AG20443 (cell line): ENCODE measurements around the gene ADIG.
A peak's percentile ranks its signal among the peaks of the same experiment; 100 is the strongest.

ENCODE experiments used
- DNase-seq: peaks from one replicate; pipeline ENCODE4 v3.0.0; 2012; ENCODE audit warnings: low spot score, mixed read lengths

Gene ADIG

GRCh38 chr20:38602185-38602581 lies 21.2 kb downstream of the ADIG start:
- no peak for DNase-seq

- DNase-seq: no peak
Observed at GRCh38 chr20:38603286-38603685, 22.3 kb downstream of the ADIG start.

GRCh38 chr20:38604873-38605303 lies 23.9 kb downstream of the ADIG start:
- DNase-seq: no peak

- DNase-seq: no peak
Observed at GRCh38 chr20:38607351-38607750, 26.4 kb downstream of the ADIG start.

GRCh38 chr20:38608188-38608587 lies 27.2 kb downstream of the ADIG start:
- no peak for DNase-seq

- DNase-seq: no peak
Observed at GRCh38 chr20:38609815-38610214, 28.8 kb downstream of the ADIG start.

GRCh38 chr20:38610521-38610920 lies 29.5 kb downstream of the ADIG start:
- no peak for DNase-seq

- no peak for DNase-seq
Observed at GRCh38 chr20:38612751-38613515, 31.9 kb downstream of the ADIG start.

- DNase-seq: no peak
Observed at GRCh38 chr20:38615283-38615682, 34.3 kb downstream of the ADIG start.

- DNase-seq: no peak
Observed at GRCh38 chr20:38616457-38616856, 35.5 kb downstream of the ADIG start.

- DNase-seq: peak; percentile 80
Observed at GRCh38 chr20:38617011-38617829, 36.2 kb downstream of the ADIG start.

- no peak for DNase-seq
Observed at GRCh38 chr20:38617830-38618196, 36.8 kb downstream of the ADIG start.

- DNase-seq: no peak
Observed at GRCh38 chr20:38620441-38620840, 39.4 kb downstream of the ADIG start.

GRCh38 chr20:38623061-38623460 lies 42.1 kb downstream of the ADIG start:
- no peak for DNase-seq

- DNase-seq: no peak
Observed at GRCh38 chr20:38624084-38624483, 43.1 kb downstream of the ADIG start.

GRCh38 chr20:38625896-38626295 lies 44.9 kb downstream of the ADIG start:
- no peak for DNase-seq

- no peak for DNase-seq
Observed at GRCh38 chr20:38626921-38627659, 46.1 kb downstream of the ADIG start.

- DNase-seq: no peak
Observed at GRCh38 chr20:38628580-38629470, 47.8 kb downstream of the ADIG start.

- DNase-seq: no peak
Observed at GRCh38 chr20:38629979-38630378, 49.0 kb downstream of the ADIG start.

- no peak for DNase-seq
Observed at GRCh38 chr20:38630727-38631126, 49.7 kb downstream of the ADIG start.

- DNase-seq: no peak
Observed at GRCh38 chr20:38631155-38632022, 50.4 kb downstream of the ADIG start.
